ENCODE results near the gene TBC1D9. TPM values are rescaled to one million over a fixed set of nuclear protein-coding genes. Genes with fewer than 3 reads are reported as not detected.
A peak's percentile ranks its signal among the peaks of the same experiment; 100 is the strongest.

The TBC1D9 gene
- total and polyA plus RNA-seq, 2 donors (not counting 1 experiment from before 2014, with no cell fraction given) = 48.9 to 235 TPM

GRCh38 chr4:140704964-140705363, 51.2 kb downstream of the TBC1D9 start:
- Mint-ChIP-seq H3K27me3 (no peaks in the 10 kb centered on the region), H3K27ac (peak overlapping the region; percentile 38), H3K9me3 (ENCODE audit: insufficient read depth) (no peaks in the 10 kb centered on the region), H3K4me1 (peaks cover 65% of the 10 kb centered on the region), H3K4me3 (peak overlapping the region; percentile 0)
- Histone ChIP-seq H4K20me1 (ENCODE audit: control insufficient read depth, insufficient read depth, low read length, poor library complexity, severe bottlenecking) (peaks cover 50% of the 10 kb centered on the region), H2AFZ (ENCODE audit: insufficient read depth, low read depth, low read length, poor library complexity, severe bottlenecking) (no peak overlapping the region), H3K27me3 (replicated peaks in 1 of 4; ENCODE audit: control extremely low read depth in 1 of 4, control insufficient read depth in 3 of 4, insufficient read depth in 4 of 4, low read length in 3 of 4) (no peaks in the 10 kb centered on the region), H3K9ac (ENCODE audit: low read length) (no peak overlapping the region), H3K4me3 (ENCODE audit: control extremely low read depth in 1 of 5, extremely low read depth in 1 of 5, insufficient read depth in 1 of 5, low read depth in 2 of 5, low read length in 4 of 5) (no peak overlapping the region), H3K79me2 (ENCODE audit: control insufficient read depth, insufficient read depth, low read length) (peaks cover 90% of the 10 kb centered on the region), H3K4me1 (ENCODE audit: control insufficient read depth in 2 of 2, insufficient read depth in 2 of 2, low read length in 2 of 2) (peaks cover 16 to 23% of the 10 kb centered on the region in 2 donors), H3K36me3 (replicated peaks in 1 of 2; ENCODE audit: control extremely low read depth in 1 of 2, control insufficient read depth in 1 of 2, extremely low read depth in 1 of 2, insufficient read depth in 2 of 2, low read length in 1 of 2) (peaks cover 0 to 22% of the 10 kb centered on the region in 2 experiments), H3K4me2 (replicated peaks; ENCODE audit: low read depth, low read length, poor library complexity, severe bottlenecking) (no peak overlapping the region), H3K27ac (ENCODE audit: low read length in 2 of 2) (no peak overlapping the region), H3K9me3 (ENCODE audit: control extremely low read depth in 1 of 3, control insufficient read depth in 2 of 3, insufficient read depth in 1 of 3, low read length in 2 of 3) (no peaks in the 10 kb centered on the region)
- DNase-seq = no peak
- ChIA-PET POLR2A (no interaction called here), CTCF (no interaction called here)
- no peak for ATAC-seq (ENCODE audit: low read depth)
- TF ChIP-seq CTCF (IDR thresholded peaks at IDR 0.05) = no peak
- no peak for TF ChIP-seq EZH2 (IDR thresholded peaks at IDR 0.05; ENCODE audit: borderline replicate concordance, insufficient read depth, low read depth, low read length, poor library complexity, severe bottlenecking)
- 90% methylated on average over 2 of the region's 2 CpGs for WGBS (ENCODE audit: insufficient coverage)
- intact Hi-C loops (cut with micrococcal nuclease) = loop anchor here (5.0 kb wide), 1 partner anchor 37 kb away; no protein-coding TSS in a partner anchor

GRCh38 chr4:140704392-140704960, 51.7 kb downstream of the TBC1D9 start:
- H3K4me1 ChIP-seq (ENCODE audit: control insufficient read depth in 2 of 2, insufficient read depth in 2 of 2, low read length in 2 of 2) = peaks cover 16 to 23% of the 10 kb centered on the region in 2 donors
- peaks cover 47% of the 10 kb centered on the region for H4K20me1 ChIP-seq (ENCODE audit: control insufficient read depth, insufficient read depth, low read length, poor library complexity, severe bottlenecking)
- TF ChIP-seq CTCF (IDR thresholded peaks at IDR 0.05) (no peak), EZH2 (IDR thresholded peaks at IDR 0.05; ENCODE audit: borderline replicate concordance, insufficient read depth, low read depth, low read length, poor library complexity, severe bottlenecking) (no peak)
- H3K27me3 Mint-ChIP-seq = no peaks in the 10 kb centered on the region
- POLR2A ChIA-PET = no interaction called here
- H3K4me2 ChIP-seq (replicated peaks; ENCODE audit: low read depth, low read length, poor library complexity, severe bottlenecking) = no peak overlapping the region
- H3K36me3 ChIP-seq (replicated peaks in 1 of 2; ENCODE audit: control extremely low read depth in 1 of 2, control insufficient read depth in 1 of 2, extremely low read depth in 1 of 2, insufficient read depth in 2 of 2, low read length in 1 of 2) = peaks cover 0 to 24% of the 10 kb centered on the region in 2 experiments
- H3K4me3 ChIP-seq (ENCODE audit: control extremely low read depth in 1 of 5, extremely low read depth in 1 of 5, insufficient read depth in 1 of 5, low read depth in 2 of 5, low read length in 4 of 5) = no peak overlapping the region
- no peaks in the 10 kb centered on the region for H3K9me3 ChIP-seq (ENCODE audit: control extremely low read depth in 1 of 3, control insufficient read depth in 2 of 3, insufficient read depth in 1 of 3, low read length in 2 of 3)
- peak overlapping the region in 1 of 2 donors; percentile 29 for H3K27ac ChIP-seq (ENCODE audit: low read length in 2 of 2)
- peaks cover 89% of the 10 kb centered on the region for H3K79me2 ChIP-seq (ENCODE audit: control insufficient read depth, insufficient read depth, low read length)
- peak overlapping the region; percentile 64 for H3K27ac Mint-ChIP-seq
- WGBS (ENCODE audit: insufficient coverage) = 100% methylated on average over 1 of the region's 4 CpGs
- no peak for ATAC-seq (ENCODE audit: low read depth)
- intact Hi-C loops (cut with micrococcal nuclease) = no loop called here
- peaks cover 66% of the 10 kb centered on the region for H3K4me1 Mint-ChIP-seq
- no peaks in the 10 kb centered on the region for H3K27me3 ChIP-seq (replicated peaks in 1 of 4; ENCODE audit: control extremely low read depth in 1 of 4, control insufficient read depth in 3 of 4, insufficient read depth in 4 of 4, low read length in 3 of 4)
- H3K9ac ChIP-seq (ENCODE audit: low read length) = no peak overlapping the region
- peak overlapping the region; percentile 9 for H3K4me3 Mint-ChIP-seq
- CTCF ChIA-PET = no interaction called here
- H2AFZ ChIP-seq (ENCODE audit: insufficient read depth, low read depth, low read length, poor library complexity, severe bottlenecking) = no peak overlapping the region
- H3K9me3 Mint-ChIP-seq (ENCODE audit: insufficient read depth) = no peaks in the 10 kb centered on the region
- DNase-seq = no peak

All from B cell (primary cell).